HEK293T (cell line): ENCODE measurements around the gene PRIM1.

Experiments
- BHLHE40 ChIP-seq: fragments of 450-650 bp; IDR thresholded peaks from 2 replicates; pipeline ENCODE4 v1.6.1; 2016; ENCODE audit warnings: mild to moderate bottlenecking, moderate library complexity, borderline replicate concordance
- ELF4 ChIP-seq: fragments of 450-650 bp; IDR thresholded peaks from 2 replicates; pipeline ENCODE4 v1.6.1; 2017; ENCODE audit warnings: antibody characterized with exemption
- LEF1 ChIP-seq: fragments of 450-650 bp; IDR thresholded peaks from 2 replicates; pipeline ENCODE4 v1.6.1; 2017; ENCODE audit warnings: mild to moderate bottlenecking, borderline replicate concordance
- SP1 ChIP-seq: fragments of 450-650 bp; IDR thresholded peaks from 2 replicates; pipeline ENCODE4 v1.6.1; 2017
- SUZ12 ChIP-seq: fragments of 450-650 bp; IDR thresholded peaks from 2 replicates; pipeline ENCODE4 v1.6.1; 2016; ENCODE audit warnings: mild to moderate bottlenecking

GRCh38 chr12:56716933-56717880 is 34.9 kb downstream of the PRIM1 start:
- TF ChIP-seq LEF1 = no peak
- no peak for TF ChIP-seq SP1
- TF ChIP-seq BHLHE40 = no peak
- no peak for TF ChIP-seq SUZ12
- TF ChIP-seq ELF4 = no peak
